HCT116 (cell line): ENCODE results near the gene ENO2. TPM values are rescaled to one million over a fixed set of nuclear protein-coding genes. Genes with fewer than 3 reads are reported as not detected.

Experiments used
- ATAC-seq: fragments of 200-7000 bp; cut with Tn5 transposase; 2 replicates; pipeline ENCODE4 v1.9.1; 2020; ENCODE audit warnings: mild to moderate bottlenecking, moderate library complexity
- BruUV-seq: library from RNA; stranded (reverse); fragments of 400-500 nt; replicated peaks from 2 replicates; lab custom pipeline; 2021; lab: Mats Ljungman, UMichigan
- CTCF ChIA-PET: fragments of 300-600 bp; sonication (Branson Sonifier 250); formaldehyde crosslinking; loops from one replicate; lab custom pipeline; 2021; ENCODE audit warnings: antibody characterized with exemption; lab: Charles Lee
- POLR2A ChIA-PET: fragments of 300-600, 350-600 bp; sonication (Branson Sonifier 250); formaldehyde crosslinking; loops from one replicate; lab custom pipeline; 2021; ENCODE audit warnings: antibody characterized with exemption; lab: Charles Lee
- RAD21 ChIA-PET, 2 experiments: fragments of 300-600 bp; sonication (Branson Sonifier 250); formaldehyde crosslinking; loops; one replicate each; lab custom pipeline; 2023; ENCODE audit warnings: low total read pairs in 2 of 2; ENCODE audit not compliant: uncharacterized antibody in 2 of 2, unreplicated experiment in 2 of 2, low non-redundant PET in 1 of 2; lab: Charles Lee
- DNase-seq: peaks from one replicate; pipeline ENCODE4 v3.0.0-alpha.2; 2010; ENCODE audit warnings: low read depth, low spot score
- H2AFZ ChIP-seq: fragments of 200-600 bp; shearing (Covaris generic), sonication (generic); 2 replicates; pipeline ENCODE4 v1.6.1; 2017; ENCODE audit warnings: low read depth, mixed run types, mixed read lengths, antibody characterized with exemption, low read length; ENCODE audit not compliant: poor library complexity, severe bottlenecking
- H3K27ac ChIP-seq: 2 replicates; pipeline ENCODE4 v1.5.1; 2012; ENCODE audit warnings: low read depth, low read length
- H3K27me3 ChIP-seq: fragments of 200-600 bp; sonication (generic); 2 replicates; pipeline ENCODE4 v1.6.1; 2016; ENCODE audit warnings: mixed run types, low read length, mixed read lengths; ENCODE audit not compliant: insufficient read depth
- H3K36me3 ChIP-seq, 2 experiments: fragments of 200-500 bp in 1 of 2; fragments of 200-600 bp in 1 of 2; sonication (Bioruptor generic) in 1 of 2; sonication (generic) in 1 of 2; 2 replicates each; pipeline versions ENCODE4 v1.5.1 to v1.6.1; 2014 to 2016; ENCODE audit warnings: low read length in 2 of 2, inconsistent platforms in 1 of 2, mixed read lengths in 1 of 2, mixed run types in 1 of 2; ENCODE audit not compliant: insufficient read depth in 2 of 2, control insufficient read depth in 1 of 2
- H3K4me1 ChIP-seq, 2 experiments: fragments of 200-600 bp in 1 of 2; sonication (generic) in 1 of 2; 2 replicates each; pipeline versions ENCODE4 v1.5.1 to v1.6.1; 2012 to 2017; ENCODE audit warnings: low read length in 2 of 2, inconsistent platforms in 1 of 2, mild to moderate bottlenecking in 1 of 2, mixed read lengths in 1 of 2, mixed run types in 1 of 2, moderate library complexity in 1 of 2; ENCODE audit not compliant: insufficient read depth in 2 of 2, control insufficient read depth in 1 of 2
- H3K4me2 ChIP-seq: fragments of 200-600 bp; sonication (generic); 2 replicates; pipeline ENCODE4 v1.6.1; 2017; ENCODE audit warnings: mixed run types, low read length, mixed read lengths
- H3K4me3 ChIP-seq, 2 experiments: fragments of 200-600 bp in 1 of 2; sonication (generic) in 1 of 2; replicated peaks in 1 of 2; 2 replicates each; pipeline ENCODE4 v1.5.1; 2011 to 2016; ENCODE audit warnings: low read length in 2 of 2, control low read depth in 1 of 2, low read depth in 1 of 2, mild to moderate bottlenecking in 1 of 2, mixed read lengths in 1 of 2, mixed run types in 1 of 2
- H3K79me2 ChIP-seq: fragments of 200-600 bp; sonication (generic); 2 replicates; pipeline ENCODE4 v1.6.1; 2017; ENCODE audit warnings: mild to moderate bottlenecking, mixed run types, low read length, moderate library complexity, mixed read lengths; ENCODE audit not compliant: insufficient read depth
- H3K9ac ChIP-seq: fragments of 200-600 bp; sonication (generic); 2 replicates; pipeline ENCODE4 v1.6.1; 2016; ENCODE audit warnings: low read length, mixed read lengths
- H3K9me2 ChIP-seq: fragments of 200-600 bp; sonication (generic), shearing (Covaris generic); 2 replicates; pipeline ENCODE4 v1.6.1; 2017; ENCODE audit warnings: mixed run types, mild to moderate bottlenecking, moderate library complexity; ENCODE audit not compliant: insufficient read depth
- H3K9me3 ChIP-seq, 2 experiments: fragments of 200-500 bp in 1 of 2; fragments of 200-600 bp in 1 of 2; sonication (Bioruptor generic) in 1 of 2; sonication (generic) in 1 of 2; 2 replicates each; pipeline ENCODE4 v1.6.1; 2014 to 2017; ENCODE audit warnings: low read length in 2 of 2, mixed read lengths in 2 of 2, inconsistent platforms in 1 of 2, low read depth in 1 of 2, mild to moderate bottlenecking in 1 of 2, mixed run types in 1 of 2, moderate library complexity in 1 of 2; ENCODE audit not compliant: control insufficient read depth in 1 of 2, insufficient read depth in 1 of 2
- H4K20me1 ChIP-seq: fragments of 200-600 bp; sonication (generic), shearing (Covaris generic); 2 replicates; pipeline ENCODE4 v1.6.1; 2017; ENCODE audit warnings: mixed run types, mild to moderate bottlenecking, moderate library complexity; ENCODE audit not compliant: insufficient read depth
- ATF3 ChIP-seq: IDR thresholded peaks from 2 replicates; pipeline ENCODE4 v1.6.1; 2012
- CBX3 ChIP-seq: IDR thresholded peaks from 2 replicates; pipeline ENCODE4 v1.6.1; 2012; ENCODE audit warnings: low read depth
- CEBPB ChIP-seq: IDR thresholded peaks from 2 replicates; pipeline ENCODE4 v1.6.1; 2012; ENCODE audit warnings: low read depth
- CTCF ChIP-seq, 3 experiments: fragments of 200-600 bp in 1 of 3; sonication (generic) in 1 of 3; IDR thresholded peaks in 2 of 3; conservative IDR thresholded peaks in 1 of 3; 2 replicates each; pipeline ENCODE4 v1.5.1; 2012 to 2017; ENCODE audit warnings: low read depth in 2 of 3, low read length in 2 of 3, antibody characterized with exemption in 1 of 3, borderline replicate concordance in 1 of 3, control low read depth in 1 of 3, mild to moderate bottlenecking in 1 of 3, mixed read lengths in 1 of 3, mixed run types in 1 of 3, moderate library complexity in 1 of 3; ENCODE audit not compliant: insufficient read depth in 1 of 3
- EGR1 ChIP-seq: IDR thresholded peaks from 2 replicates; pipeline ENCODE4 v1.6.1; 2012; ENCODE audit warnings: low read depth
- ELF1 ChIP-seq: IDR thresholded peaks from 2 replicates; pipeline ENCODE4 v1.6.1; 2012; ENCODE audit warnings: low read depth, borderline replicate concordance
- EZH2phosphoT487 ChIP-seq: fragments of 200-600 bp; IDR thresholded peaks from 2 replicates; pipeline ENCODE4 v1.6.1; 2018; ENCODE audit warnings: antibody characterized with exemption, borderline replicate concordance
- FOSL1 ChIP-seq: IDR thresholded peaks from 2 replicates; pipeline ENCODE4 v1.6.1; 2012; ENCODE audit warnings: low read depth
- JUND ChIP-seq: IDR thresholded peaks from 2 replicates; pipeline ENCODE4 v1.6.1; 2012
- MAX ChIP-seq: IDR thresholded peaks from 2 replicates; pipeline ENCODE4 v1.6.1; 2012
- POLR2A ChIP-seq: IDR thresholded peaks from 2 replicates; pipeline ENCODE4 v1.7.0; 2011; ENCODE audit warnings: borderline replicate concordance; ENCODE audit not compliant: insufficient read depth, insufficient read length; ENCODE audit errors: extremely low read depth
- POLR2AphosphoS5 ChIP-seq: IDR thresholded peaks from 2 replicates; pipeline ENCODE4 v1.6.1; 2011; ENCODE audit warnings: mild to moderate bottlenecking, low read depth, low read length, moderate library complexity
- RAD21 ChIP-seq: IDR thresholded peaks from 2 replicates; pipeline ENCODE4 v1.6.1; 2012; ENCODE audit warnings: low read depth, mild to moderate bottlenecking
- REST ChIP-seq: IDR thresholded peaks from 2 replicates; pipeline ENCODE4 v1.6.1; 2012; ENCODE audit warnings: low read depth
- SIN3A ChIP-seq: IDR thresholded peaks from 2 replicates; pipeline ENCODE4 v1.6.1; 2012; ENCODE audit warnings: low read depth
- SRF ChIP-seq: IDR thresholded peaks from 2 replicates; pipeline ENCODE4 v1.6.1; 2012; ENCODE audit warnings: low read depth
- TCF7L2 ChIP-seq: IDR thresholded peaks from 2 replicates; pipeline ENCODE4 v1.7.0; 2011; ENCODE audit warnings: borderline replicate concordance, inconsistent platforms; ENCODE audit not compliant: insufficient read depth, insufficient read length; ENCODE audit errors: extremely low read depth
- YY1 ChIP-seq: IDR thresholded peaks from 2 replicates; pipeline ENCODE4 v1.6.1; 2011; ENCODE audit warnings: low read length, low read depth, moderate library complexity, mild to moderate bottlenecking; ENCODE audit not compliant: insufficient replicate concordance; ENCODE audit errors: extremely low read depth
- ZBTB33 ChIP-seq: IDR thresholded peaks from 2 replicates; pipeline ENCODE4 v1.6.1; 2011; ENCODE audit warnings: mild to moderate bottlenecking, low read length, moderate library complexity; ENCODE audit not compliant: insufficient replicate concordance; ENCODE audit errors: extremely low read depth
- ZNF274 ChIP-seq: fragments of 200-500 bp; sonication (Bioruptor generic); IDR thresholded peaks from 2 replicates; pipeline ENCODE4 v1.6.1; 2014; ENCODE audit warnings: mild to moderate bottlenecking, low read depth, low read length, inconsistent platforms
- intact Hi-C: fragments of 100-400 bp; cut with micrococcal nuclease; formaldehyde crosslinking; loops from 2 replicates; pipeline ENCODE4 v1.10.0; 2022
- total RNA-seq: library from RNA; stranded (reverse); gene quantifications from one replicate; pipeline ENCODE4 v1.2.1, GENCODE V29; 2021; ENCODE audit not compliant: unreplicated experiment

The ENO2 gene
- total RNA-seq, 1 experiment from 2014 or later: 117 TPM

GRCh38 chr12:6888360-6888759 lies 26.0 kb upstream of the ENO2 start:
- CTCF ChIA-PET: no interaction called here
- Histone ChIP-seq H4K20me1 (no peaks in the 10 kb centered on the region), H3K4me1 (peaks cover 12 to 18% of the 10 kb centered on the region in 2 experiments), H3K9me3 (no peaks in the 10 kb centered on the region), H3K79me2 (no peaks in the 10 kb centered on the region), H3K36me3 (peaks cover 0 to 4% of the 10 kb centered on the region in 2 experiments; a peak in 2 of 4 replicates), H3K9ac (no peak overlapping the region)
- DNase-seq: no peak
- RAD21 ChIA-PET: no interaction called here
- intact Hi-C loops: no loop called here
- ATAC-seq: no peak
- no TSS peak for BruUV-seq
- TF ChIP-seq EZH2phosphoT487: no peak
- no peak for TF ChIP-seq ELF1
- no peak for TF ChIP-seq SIN3A
- TF ChIP-seq RAD21: no peak
- no peak for TF ChIP-seq SRF
- TF ChIP-seq CBX3: no peak
- TF ChIP-seq ZNF274: no peak
- TF ChIP-seq ZBTB33: no peak
- TF ChIP-seq YY1: no peak
- TF ChIP-seq EGR1: no peak
- TF ChIP-seq FOSL1: no peak
- no peak for TF ChIP-seq MAX
- no peak for TF ChIP-seq TCF7L2
- no peak for TF ChIP-seq ATF3
- TF ChIP-seq REST: no peak
- no peak for TF ChIP-seq POLR2A
- TF ChIP-seq POLR2AphosphoS5: no peak
- TF ChIP-seq JUND: no peak
- no peak for TF ChIP-seq CTCF (IDR thresholded peaks at IDR 0.05 in 2 of 3, conservative IDR thresholded peaks at IDR 0.05 in 1 of 3; ENCODE audit: borderline replicate concordance in 1 of 3, insufficient read depth in 1 of 3, low read depth in 2 of 3, low read length in 2 of 3)
- TF ChIP-seq CEBPB: no peak
- TF ChIP-seq, all 23 proteins: peak for 0
- H3K27ac ChIP-seq: no peak overlapping the region
- H3K4me2 ChIP-seq: no peak overlapping the region
- no peak overlapping the region for H2AFZ ChIP-seq
- H3K9me2 ChIP-seq: no peaks in the 10 kb centered on the region
- no peaks in the 10 kb centered on the region for H3K27me3 ChIP-seq
- POLR2A ChIA-PET: no interaction called here
- no peak overlapping the region for H3K4me3 ChIP-seq
